GM12878 (cell line): Measurements from ENCODE around the gene PSMD13. TPM values are rescaled to one million over a fixed set of nuclear protein-coding genes. Genes with fewer than 3 reads are reported as not detected.
"Not testable (repeated sequence)": the region's sequence is repeated elsewhere in the genome, so short reads cannot be mapped to it uniquely, and the experiment has no call there.

ENCODE experiments used
- ATAC-seq: fragments of 200-7000 bp; cut with Tn5 transposase; 3 replicates; pipeline ENCODE4 v1.9.1; 2020; ENCODE audit warnings: mild to moderate bottlenecking, moderate library complexity
- BruUV-seq: library from RNA; stranded (reverse); fragments of 400-500 nt; replicated peaks from 2 replicates; lab custom pipeline; 2021; lab: Mats Ljungman, UMichigan
- CTCF ChIA-PET: fragments of 300-600 bp; sonication (Branson Sonifier 250); formaldehyde crosslinking; extraction: SDS; loops from one replicate; lab custom pipeline; 2021; ENCODE audit warnings: inconsistent platforms; lab: Yijun Ruan, JAX
- POLR2A ChIA-PET: fragments of 350-600 bp; formaldehyde crosslinking; extraction: SDS; loops from one replicate; lab custom pipeline; 2021; ENCODE audit warnings: inconsistent platforms; lab: Charles Lee
- RAD21 ChIA-PET: fragments of 300-600 bp; sonication (Branson Sonifier 250); formaldehyde crosslinking; loops from one replicate; lab custom pipeline; 2023; ENCODE audit warnings: antibody characterized with exemption; ENCODE audit not compliant: unreplicated experiment; lab: Charles Lee
- SMC1A ChIA-PET: fragments of 300-600 bp; sonication (Branson Sonifier 250); formaldehyde crosslinking; loops from one replicate; lab custom pipeline; 2023; ENCODE audit not compliant: unreplicated experiment, uncharacterized antibody; lab: Charles Lee
- DNase-seq: peaks from one replicate; pipeline ENCODE4 v3.0.0-alpha.2; 2011; ENCODE audit warnings: low read depth, low spot score
- FAIRE-seq: peaks from 3 replicates; lab custom pipeline; 2011; peaks lifted over from hg19 to GRCh38; lab: Jason Lieb, UNC
- H2AFZ ChIP-seq: 2 replicates; pipeline ENCODE4 v1.6.0; 2011; ENCODE audit warnings: low read depth, low read length, control low read depth; ENCODE audit not compliant: control insufficient read depth
- H3K27ac ChIP-seq: 2 replicates; pipeline ENCODE4 v1.5.1; 2011; ENCODE audit warnings: control low read depth; ENCODE audit not compliant: control insufficient read depth, insufficient read depth
- H3K27me3 ChIP-seq, 2 experiments: replicated peaks in 1 of 2; 2 replicates each; pipeline versions ENCODE4 v1.6.0 to v1.6.1; 2011; ENCODE audit warnings: low read length in 1 of 2; ENCODE audit not compliant: control insufficient read depth in 2 of 2, insufficient read depth in 2 of 2
- H3K36me3 ChIP-seq, 2 experiments: 2 replicates each; pipeline ENCODE4 v1.5.1; 2011; ENCODE audit warnings: low read length in 1 of 2; ENCODE audit not compliant: control insufficient read depth in 2 of 2, insufficient read depth in 2 of 2
- H3K4me1 ChIP-seq: 2 replicates; pipeline ENCODE4 v1.6.1; 2011; ENCODE audit warnings: mild to moderate bottlenecking, low read length, moderate library complexity, mixed read lengths; ENCODE audit not compliant: control insufficient read depth, insufficient read depth
- H3K4me2 ChIP-seq: 2 replicates; pipeline ENCODE4 v1.6.0; 2011; ENCODE audit warnings: control low read depth; ENCODE audit not compliant: control insufficient read depth, insufficient read depth
- H3K4me3 ChIP-seq: fragments of 200-600 bp; sonication (generic); 2 replicates; pipeline ENCODE4 v1.5.1; 2016
- H3K79me2 ChIP-seq: 2 replicates; pipeline ENCODE4 v1.6.0; 2011; ENCODE audit warnings: low read length; ENCODE audit not compliant: control insufficient read depth, insufficient read depth
- H3K9ac ChIP-seq: 2 replicates; pipeline ENCODE4 v1.8.0; 2011; ENCODE audit warnings: low read length, control low read depth, mixed read lengths; ENCODE audit not compliant: control insufficient read depth, insufficient read depth
- H3K9me3 ChIP-seq: replicated peaks from 3 replicates; pipeline ENCODE4 v1.5.1; 2011; ENCODE audit warnings: mild to moderate bottlenecking, low read length; ENCODE audit not compliant: control insufficient read depth, insufficient read depth
- H4K20me1 ChIP-seq: 2 replicates; pipeline ENCODE4 v1.6.0; 2011; ENCODE audit not compliant: control insufficient read depth, insufficient read depth
- WRNIP1 ChIP-seq: IDR thresholded peaks from 2 replicates; pipeline ENCODE4 v1.6.1; 2011; ENCODE audit warnings: low read depth, low read length, improper control_type of control experiment, borderline replicate concordance
- WGBS: methylation state at CpG from one replicate; pipeline ENCODE4 v1.1.6; 2016; ENCODE audit warnings: low lambda C conversion rate; ENCODE audit not compliant: insufficient replicate concordance, insufficient coverage; ENCODE audit errors: missing lambda C conversion rate; 5-methylcytosine and 5-hydroxymethylcytosine counted together
- in situ Hi-C: fragments of 300-500 bp; cut with MboI; formaldehyde crosslinking; loops from 9 replicates; pipeline ENCODE4 v1.14.3; 2018; ENCODE audit warnings: mixed read lengths
- intact Hi-C: fragments of 100-400 bp; cut with micrococcal nuclease; formaldehyde crosslinking; loops from one replicate; pipeline ENCODE4 v1.14.2; 2022; ENCODE audit not compliant: unreplicated experiment
- polyA plus RNA-seq, 11 experiments: library from polyadenylated mRNA; depleted of rRNA in 4 of 11; unstranded in 6 of 11; stranded (reverse) in 5 of 11; fragments of >200 nt; fragmentation: Nextera tagmentation in 4 of 11; fragmentation: Illumina TruSeq in 1 of 11; extraction: Ambion mirVana in 4 of 11; extraction: Trizol in 1 of 11; gene quantifications; 1 replicate in 1 of 11; 2 replicates in 10 of 11; pipeline versions ENCODE4 v1.2.1 to v1.2.3, GENCODE V29; 2011 to 2016; ENCODE audit warnings: inconsistent platforms in 2 of 11, missing spikeins in 2 of 11, low read depth in 1 of 11
- total RNA-seq, 4 experiments: library from RNA; depleted of rRNA in 3 of 4; stranded (reverse); fragments of >200 nt in 3 of 4; fragmentation: Illumina TruSeq in 1 of 4; extraction: Trizol in 1 of 4; gene quantifications; 2 replicates each; pipeline versions ENCODE4 v1.2.1 to v1.2.3, GENCODE V29; 2013 to 2021
- TF ChIP-seq, protein P1 (sequence below): fragments of 450-650 bp; IDR thresholded peaks from 2 replicates; pipeline ENCODE4 v1.6.1; 2017; ENCODE audit warnings: borderline replicate concordance

Gene PSMD13
- total and polyA plus RNA-seq, 10 of the 15 experiments (the other 5 are each of a cell fraction or from before 2014, with no cell fraction given) = 141 to 303 (median 177) TPM

DNA sequence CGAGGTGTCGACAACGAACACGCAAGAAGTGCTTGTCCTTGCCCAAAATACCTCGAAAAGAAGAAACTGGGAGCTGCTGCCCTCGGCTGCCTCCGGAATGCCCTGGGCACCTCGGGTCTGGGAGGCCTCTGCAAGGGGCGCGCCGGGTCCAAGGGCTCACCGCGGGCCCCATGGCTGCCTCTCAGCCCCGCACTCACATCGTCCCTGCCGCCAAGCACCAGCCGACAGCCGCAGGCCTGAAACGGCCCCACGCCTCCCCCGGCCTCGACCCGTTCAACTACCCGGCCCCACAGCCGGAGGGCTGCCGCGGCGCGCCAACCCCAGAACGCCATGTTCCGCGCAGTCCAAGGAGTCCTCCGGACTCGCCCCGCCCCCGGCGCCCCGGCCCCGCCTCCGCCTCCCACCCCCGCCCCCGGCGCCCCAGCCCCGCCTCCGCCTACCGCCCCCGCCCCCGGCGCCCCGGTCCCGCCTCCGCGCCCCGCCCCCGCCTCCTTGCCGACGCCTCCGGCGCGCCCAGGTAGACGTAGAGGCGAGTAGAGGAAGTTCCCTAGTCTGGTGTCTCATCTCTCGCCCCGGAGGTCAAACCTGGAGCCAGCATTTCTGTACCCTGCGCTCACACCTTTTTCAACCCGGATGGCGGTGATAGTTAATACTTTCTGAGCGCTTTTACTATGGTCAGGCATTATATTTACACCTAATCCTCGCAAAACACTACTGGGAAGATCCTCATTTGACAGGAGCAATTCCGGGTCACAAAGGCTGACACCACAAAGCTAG, 591 bp upstream of the PSMD13 start, which contains the start of gene SIRT3 (continued):
- TF ChIP-seq, protein P1, sequence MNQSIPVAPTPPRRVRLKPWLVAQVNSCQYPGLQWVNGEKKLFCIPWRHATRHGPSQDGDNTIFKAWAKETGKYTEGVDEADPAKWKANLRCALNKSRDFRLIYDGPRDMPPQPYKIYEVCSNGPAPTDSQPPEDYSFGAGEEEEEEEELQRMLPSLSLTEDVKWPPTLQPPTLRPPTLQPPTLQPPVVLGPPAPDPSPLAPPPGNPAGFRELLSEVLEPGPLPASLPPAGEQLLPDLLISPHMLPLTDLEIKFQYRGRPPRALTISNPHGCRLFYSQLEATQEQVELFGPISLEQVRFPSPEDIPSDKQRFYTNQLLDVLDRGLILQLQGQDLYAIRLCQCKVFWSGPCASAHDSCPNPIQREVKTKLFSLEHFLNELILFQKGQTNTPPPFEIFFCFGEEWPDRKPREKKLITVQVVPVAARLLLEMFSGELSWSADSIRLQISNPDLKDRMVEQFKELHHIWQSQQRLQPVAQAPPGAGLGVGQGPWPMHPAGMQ = no peak
- TF ChIP-seq WRNIP1 = no peak

DNA sequence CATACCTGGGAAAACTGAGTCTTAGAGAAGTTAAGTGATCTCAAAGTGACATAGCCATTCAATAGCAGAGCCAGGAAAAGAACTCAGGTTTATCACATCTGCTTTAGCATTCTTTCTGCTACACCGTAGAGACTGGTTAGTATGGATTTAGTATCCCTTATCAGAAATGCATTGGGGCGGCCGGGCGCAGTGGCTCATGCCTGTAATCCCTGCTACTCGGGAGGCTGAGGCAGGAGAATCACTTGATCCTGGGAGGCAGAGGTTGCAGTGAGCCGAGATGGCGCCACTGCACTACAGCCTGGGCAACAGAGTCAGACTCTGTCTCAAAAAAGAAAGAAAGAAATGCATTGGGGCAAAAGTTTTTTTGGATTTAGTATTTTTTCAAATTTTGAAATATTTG, 1.6 kb downstream of the PSMD13 start:
- H2AFZ ChIP-seq, intact Hi-C loops, H3K27me3 ChIP-seq, H3K9me3 ChIP-seq, H4K20me1 ChIP-seq, H3K4me1 ChIP-seq, DNase-seq, ATAC-seq, FAIRE-seq, H3K27ac ChIP-seq, H3K9ac ChIP-seq, BruUV-seq, in situ Hi-C loops: not testable (repeated sequence)
- Histone ChIP-seq H3K4me2 (peak overlapping the region; percentile 80; the same call in 1 of the 2 replicates), H3K4me3 (peak overlapping the region; percentile 75; the same call in 1 of the 2 replicates), H3K36me3 (peaks cover 3 to 19% of the 10 kb centered on the region in 2 experiments; a peak in 2 of 4 replicates), H3K79me2 (peaks cover 40% of the 10 kb centered on the region)
- CTCF ChIA-PET = interaction anchor here (1.1 to 2.8 kb wide), 7 partner anchors 9 to 211 kb away, joined by 3 to 26 read pairs (median 7); partner anchors contain the start of genes BET1L, PTDSS2 and RIC8A
- WGBS = 82% methylated on average over 7 of the region's 7 CpGs
- POLR2A ChIA-PET = interaction anchor here (0.7 to 2.1 kb wide), 4 partner anchors 11 to 88 kb away, joined by 3 to 27 read pairs (median 5); partner anchors contain the start of genes BET1L and RIC8A
- SMC1A ChIA-PET = interaction anchor here (0.8 to 3.8 kb wide), 10 partner anchors 8 to 125 kb away, joined by 3 to 38 read pairs (median 4); partner anchors contain the start of genes BET1L and RIC8A
- RAD21 ChIA-PET = interaction anchor here (0.9 to 2.2 kb wide), 2 partner anchors 31 to 117 kb away, joined by 4 to 15 read pairs; partner anchors contain the start of genes BET1L and RIC8A
